Fibroblast of the conjunctiva (primary cell): Measurements from ENCODE around the gene RBM12.
"Not testable (repeated sequence)": the region's sequence is repeated elsewhere in the genome, so short reads cannot be mapped to it uniquely, and the experiment has no call there.

Experiments
- DNase-seq: peaks from one replicate; pipeline ENCODE4 v3.0.0-alpha.2; 2010; ENCODE audit warnings: low read depth

Gene RBM12

GRCh38 chr20:35699127-35699956 is 34.6 kb upstream of the RBM12 start, which contains the start of the genes NFS1 and ROMO1:
TSS of gene NFS1 (minus strand) at chr20:35699352. CDS start at chr20:35699288, 64 bp downstream.
TSS of gene ROMO1 (plus strand) at chr20:35699405. CDS start at chr20:35699633, 228 bp downstream.
- DNase-seq, result peak; percentile 55

GRCh38 chr20:35698298-35699126 is 33.8 kb upstream of the RBM12 start:
- no peak for DNase-seq

- DNase-seq, result no peak
These were observed 33.1 kb upstream of the RBM12 start for GRCh38 chr20:35697696-35698297.

GRCh38 chr20:35695978-35696377 is 31.3 kb upstream of the RBM12 start:
- no peak for DNase-seq

GRCh38 chr20:35695245-35695749 is 30.6 kb upstream of the RBM12 start:
- no peak for DNase-seq

GRCh38 chr20:35690265-35690664 is 25.6 kb upstream of the RBM12 start:
- DNase-seq, result no peak

GRCh38 chr20:35686872-35687271 is 22.2 kb upstream of the RBM12 start:
- DNase-seq, result not testable (repeated sequence)

- DNase-seq, result not testable (repeated sequence)
These were observed 20.7 kb upstream of the RBM12 start for GRCh38 chr20:35685368-35685767.

GRCh38 chr20:35681960-35682359 is 17.3 kb upstream of the RBM12 start:
- DNase-seq, result no peak

- no peak for DNase-seq
These were observed 15.9 kb upstream of the RBM12 start for GRCh38 chr20:35680452-35681183.

GRCh38 chr20:35674921-35675320 is 10.2 kb upstream of the RBM12 start:
- no peak for DNase-seq

GRCh38 chr20:35673884-35674283 is 9.2 kb upstream of the RBM12 start:
- no peak for DNase-seq

GRCh38 chr20:35669681-35670080 is 5.0 kb upstream of the RBM12 start:
- DNase-seq, result no peak

GRCh38 chr20:35669221-35669620 is 4.5 kb upstream of the RBM12 start:
- DNase-seq, result no peak

- DNase-seq, result no peak
These were observed 1.2 kb upstream of the RBM12 start for GRCh38 chr20:35665949-35666288.

- DNase-seq, result no peak
These were observed 909 bp downstream of the RBM12 start for GRCh38 chr20:35663516-35664465.

- no peak for DNase-seq
These were observed 2.1 kb downstream of the RBM12 start for GRCh38 chr20:35662551-35662950.

- DNase-seq, result no peak
These were observed 2.8 kb downstream of the RBM12 start for GRCh38 chr20:35661908-35662307.

- no peak for DNase-seq
These were observed 3.6 kb downstream of the RBM12 start for GRCh38 chr20:35661053-35661452.

GRCh38 chr20:35660122-35660937 is 4.4 kb downstream of the RBM12 start:
- no peak for DNase-seq
